SU-DHL-6 (cell line): ENCODE results near the gene LRFN2.

Experiments used
- CTCF ChIP-seq: fragments of 200-600 bp; sonication (generic); IDR thresholded peaks from one replicate; pipeline ENCODE4 v1.5.1; 2017; ENCODE audit warnings: antibody characterized with exemption, mild to moderate bottlenecking, low read length, moderate library complexity; ENCODE audit not compliant: insufficient read depth, poor library complexity, severe bottlenecking
- EZH2phosphoT487 ChIP-seq: fragments of 200-600 bp; sonication (generic), shearing (Covaris generic); conservative IDR thresholded peaks from 2 replicates; pipeline ENCODE4 v1.6.1; 2018; ENCODE audit warnings: mild to moderate bottlenecking, antibody characterized with exemption, low read length, moderate library complexity, mixed read lengths

GRCh38 chr6:40634429-40634828 lies 47.3 kb upstream of the LRFN2 start:
- TF ChIP-seq CTCF: no peak
- no peak for TF ChIP-seq EZH2phosphoT487
